ENCODE results near the gene GALNT11.

DNA sequence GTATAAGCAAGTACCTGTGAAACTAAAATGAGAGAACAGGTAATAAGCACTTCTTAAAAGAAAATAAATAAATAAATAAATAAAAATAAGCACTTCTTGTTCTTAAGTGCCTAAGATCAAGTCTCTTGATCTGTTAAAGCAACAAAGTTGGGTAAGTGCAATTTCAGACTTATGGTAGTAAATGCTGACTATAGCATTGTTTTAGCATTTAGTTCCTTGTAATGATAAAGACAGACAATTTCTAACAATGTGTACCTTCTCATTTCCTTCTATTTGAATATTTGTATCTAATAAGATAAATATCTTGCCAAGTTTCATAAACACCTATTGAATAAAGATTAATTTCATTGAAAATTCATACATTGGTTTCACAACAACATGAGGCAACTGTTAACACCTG is 87.4 kb downstream of the GALNT11 start:
- TF ChIP-seq, protein P1, sequence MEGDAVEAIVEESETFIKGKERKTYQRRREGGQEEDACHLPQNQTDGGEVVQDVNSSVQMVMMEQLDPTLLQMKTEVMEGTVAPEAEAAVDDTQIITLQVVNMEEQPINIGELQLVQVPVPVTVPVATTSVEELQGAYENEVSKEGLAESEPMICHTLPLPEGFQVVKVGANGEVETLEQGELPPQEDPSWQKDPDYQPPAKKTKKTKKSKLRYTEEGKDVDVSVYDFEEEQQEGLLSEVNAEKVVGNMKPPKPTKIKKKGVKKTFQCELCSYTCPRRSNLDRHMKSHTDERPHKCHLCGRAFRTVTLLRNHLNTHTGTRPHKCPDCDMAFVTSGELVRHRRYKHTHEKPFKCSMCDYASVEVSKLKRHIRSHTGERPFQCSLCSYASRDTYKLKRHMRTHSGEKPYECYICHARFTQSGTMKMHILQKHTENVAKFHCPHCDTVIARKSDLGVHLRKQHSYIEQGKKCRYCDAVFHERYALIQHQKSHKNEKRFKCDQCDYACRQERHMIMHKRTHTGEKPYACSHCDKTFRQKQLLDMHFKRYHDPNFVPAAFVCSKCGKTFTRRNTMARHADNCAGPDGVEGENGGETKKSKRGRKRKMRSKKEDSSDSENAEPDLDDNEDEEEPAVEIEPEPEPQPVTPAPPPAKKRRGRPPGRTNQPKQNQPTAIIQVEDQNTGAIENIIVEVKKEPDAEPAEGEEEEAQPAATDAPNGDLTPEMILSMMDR (IDR thresholded peaks at IDR 0.05): no peak
- TF ChIP-seq POLR2A (IDR thresholded peaks at IDR 0.05): no peak
- TF ChIP-seq POLR2AphosphoS5 (IDR thresholded peaks at IDR 0.05): no peak

Data from breast epithelium (tissue), 3 donors.